C1 segment of cervical spinal cord (tissue), 14 donors: ENCODE data around the gene SNTB2.
A peak's percentile ranks its signal among the peaks of the same experiment; 100 is the strongest.

Experiments
- DNase-seq, 14 donors: peaks; one replicate each; lab custom pipeline; 2025; lab: John Stamatoyannopoulos, UW

Gene SNTB2

DNA sequence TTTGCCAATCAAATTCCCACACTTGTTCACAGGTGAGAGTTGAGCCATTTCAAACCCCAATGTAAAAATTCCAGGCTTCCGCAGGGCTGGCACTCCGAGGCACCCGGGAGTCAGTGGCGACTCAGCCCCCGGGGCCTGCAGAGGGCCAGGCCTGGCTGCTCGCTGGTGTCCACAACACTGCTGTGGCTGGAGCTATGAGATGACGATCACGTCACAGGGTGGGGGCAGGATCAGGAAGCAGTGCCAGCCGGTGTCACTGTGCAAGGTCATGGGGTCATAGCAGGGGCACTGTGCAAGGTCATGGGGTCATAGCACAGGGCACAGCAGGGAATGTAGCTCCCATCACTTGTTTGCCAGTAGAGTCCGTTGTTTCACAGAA lies 131.9 kb downstream of the SNTB2 start:
- DNase-seq: no peak

GRCh38 chr16:69319381-69319780 lies 132.4 kb downstream of the SNTB2 start:
- DNase-seq: no peak

DNA sequence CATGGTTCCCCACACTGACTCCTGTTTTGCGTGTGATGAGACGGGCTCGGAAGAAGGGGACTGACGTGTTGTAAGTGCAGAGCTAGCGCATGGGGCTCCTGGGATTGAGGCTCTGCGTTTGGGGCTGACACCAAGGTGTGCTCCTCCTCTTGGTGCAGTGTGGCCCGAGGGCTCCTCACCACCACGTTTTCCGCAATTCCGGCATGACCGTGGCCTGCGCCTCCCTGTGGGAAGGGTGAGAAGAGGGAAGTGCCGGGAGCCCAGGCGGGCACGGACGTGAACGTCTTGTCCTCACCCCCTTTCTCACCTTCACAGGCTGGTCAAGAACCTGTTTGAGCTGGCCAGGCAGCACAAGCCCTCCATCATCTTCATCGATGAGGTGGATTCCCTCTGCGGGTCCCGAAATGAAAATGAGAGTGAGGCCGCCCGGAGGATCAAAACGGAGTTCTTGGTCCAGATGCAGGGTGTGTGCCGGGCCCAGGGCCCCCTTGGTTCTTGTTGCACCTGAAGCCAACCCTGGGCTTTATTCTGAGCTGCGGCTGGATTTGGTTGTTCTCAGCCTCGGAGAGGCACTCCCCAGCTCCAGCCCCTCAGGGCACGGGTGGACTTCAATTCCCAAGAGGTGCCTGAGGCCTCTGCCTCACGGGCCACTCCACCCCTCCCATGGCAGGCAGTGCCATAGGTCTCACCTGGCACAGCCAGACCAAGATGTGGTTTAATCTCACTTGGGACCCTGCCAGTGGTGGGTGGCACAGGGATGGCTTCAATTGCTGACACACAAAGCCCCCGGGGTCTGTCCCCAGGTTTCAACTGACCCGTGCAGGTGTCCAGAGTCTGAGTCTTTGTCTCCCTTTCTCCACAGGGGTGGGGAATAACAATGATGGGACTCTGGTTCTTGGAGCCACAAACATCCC lies 133.1 kb downstream of the SNTB2 start:
- no peak for DNase-seq

DNA sequence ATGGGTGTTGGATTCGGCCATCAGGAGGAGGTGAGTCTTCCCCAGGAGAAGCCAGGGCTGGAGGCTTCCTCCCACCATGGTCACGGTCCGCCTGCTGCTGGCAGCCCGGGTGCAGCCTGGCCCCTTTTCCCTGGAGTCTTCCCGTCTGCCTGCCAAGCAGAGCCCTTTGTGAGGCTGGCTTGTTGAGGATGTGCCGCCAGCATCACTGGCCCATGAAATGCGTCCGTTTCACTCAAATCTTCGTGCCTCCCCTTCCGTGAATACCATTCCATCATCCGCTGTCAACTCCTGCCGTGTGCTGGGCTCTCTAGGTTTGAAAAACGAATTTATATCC lies 133.7 kb downstream of the SNTB2 start:
- no peak for DNase-seq

GRCh38 chr16:69321080-69321479 lies 134.1 kb downstream of the SNTB2 start:
- DNase-seq: no peak

- DNase-seq: no peak
Measured at GRCh38 chr16:69322343-69322742, 135.4 kb downstream of the SNTB2 start.

DNA sequence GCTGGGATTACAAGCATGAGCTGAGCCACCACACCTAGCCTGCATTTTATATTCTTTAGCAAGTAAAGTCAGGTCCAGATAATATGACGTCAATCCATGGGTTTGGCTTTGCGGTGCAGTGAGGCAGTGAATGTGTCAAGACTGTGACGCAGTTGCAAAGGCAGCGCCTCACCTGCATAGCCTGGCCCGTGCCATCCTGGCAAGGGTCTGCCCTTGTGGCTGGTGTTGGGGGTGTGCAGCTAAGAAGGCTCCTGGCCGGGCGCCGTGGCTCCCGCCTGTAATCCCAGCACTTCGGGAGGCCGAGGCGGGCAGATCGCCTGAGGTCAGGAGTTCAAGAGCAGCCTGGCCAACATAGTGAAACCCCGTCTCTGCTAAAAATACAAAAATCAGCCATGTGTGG lies 136.5 kb downstream of the SNTB2 start:
- no peak for DNase-seq

- DNase-seq: peak in 4 of 14 donors; percentile 9 to 46 (median 18)
Measured at GRCh38 chr16:69324013-69324531, 137.1 kb downstream of the SNTB2 start.

- no peak for DNase-seq
Measured at GRCh38 chr16:69324585-69325253, 137.8 kb downstream of the SNTB2 start.

DNA sequence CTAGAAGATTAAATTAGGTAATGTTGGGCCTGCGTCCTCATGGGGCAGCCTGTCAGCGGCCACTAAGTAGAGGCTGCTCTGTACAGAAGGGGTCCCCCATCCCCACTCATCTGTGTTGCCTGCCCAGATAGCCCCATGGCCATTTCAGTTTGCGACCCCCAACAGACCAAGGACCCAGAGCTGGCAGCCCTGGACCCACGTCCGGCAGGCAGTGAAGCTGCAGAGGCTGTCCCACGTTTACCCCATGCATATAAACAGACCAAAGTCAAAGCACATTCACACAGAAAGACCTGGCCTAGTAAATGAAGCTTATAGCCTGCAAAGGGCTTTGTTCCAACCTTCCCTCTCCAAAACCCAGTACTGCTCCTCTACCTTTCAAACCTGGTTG lies 138.8 kb downstream of the SNTB2 start:
- DNase-seq: no peak

DNA sequence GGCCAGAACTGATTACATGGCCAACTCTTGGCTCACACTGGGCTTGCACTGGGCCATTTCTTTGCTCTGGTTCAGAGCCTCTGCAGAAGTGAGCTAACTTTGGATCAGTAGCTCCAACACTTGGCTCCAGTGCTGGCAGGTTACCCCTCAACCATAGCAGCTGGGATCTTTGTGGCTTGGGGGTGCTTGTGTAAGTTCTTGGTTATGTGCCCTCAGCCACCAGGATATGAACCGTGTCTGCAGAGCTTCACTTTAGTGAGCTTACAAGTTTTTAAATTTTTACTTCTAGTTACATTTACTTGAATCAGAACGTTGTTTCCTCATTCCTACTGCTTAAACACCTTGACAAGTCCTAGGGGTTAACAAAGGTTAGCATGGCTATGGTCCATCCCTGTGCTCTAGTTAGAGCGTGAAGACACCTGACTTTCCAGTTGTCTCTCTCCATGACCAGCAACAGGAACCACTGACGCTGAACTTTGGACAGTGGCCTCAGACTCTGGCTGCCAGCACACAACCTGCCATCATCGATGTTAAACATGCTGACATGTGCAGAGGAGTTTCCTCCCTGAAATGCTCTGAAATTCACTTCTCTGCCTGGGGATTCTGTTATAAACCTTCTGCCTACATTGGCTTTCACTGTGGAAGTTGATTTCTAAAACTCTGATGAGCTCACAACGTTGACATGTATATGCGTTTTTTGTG lies 139.4 kb downstream of the SNTB2 start:
- no peak for DNase-seq

- DNase-seq: no peak
Measured at GRCh38 chr16:69327585-69328310, 140.8 kb downstream of the SNTB2 start.

- peak in 1 of 14 donors; percentile 7 for DNase-seq
Measured at GRCh38 chr16:69328854-69329316, 141.9 kb downstream of the SNTB2 start.

DNA sequence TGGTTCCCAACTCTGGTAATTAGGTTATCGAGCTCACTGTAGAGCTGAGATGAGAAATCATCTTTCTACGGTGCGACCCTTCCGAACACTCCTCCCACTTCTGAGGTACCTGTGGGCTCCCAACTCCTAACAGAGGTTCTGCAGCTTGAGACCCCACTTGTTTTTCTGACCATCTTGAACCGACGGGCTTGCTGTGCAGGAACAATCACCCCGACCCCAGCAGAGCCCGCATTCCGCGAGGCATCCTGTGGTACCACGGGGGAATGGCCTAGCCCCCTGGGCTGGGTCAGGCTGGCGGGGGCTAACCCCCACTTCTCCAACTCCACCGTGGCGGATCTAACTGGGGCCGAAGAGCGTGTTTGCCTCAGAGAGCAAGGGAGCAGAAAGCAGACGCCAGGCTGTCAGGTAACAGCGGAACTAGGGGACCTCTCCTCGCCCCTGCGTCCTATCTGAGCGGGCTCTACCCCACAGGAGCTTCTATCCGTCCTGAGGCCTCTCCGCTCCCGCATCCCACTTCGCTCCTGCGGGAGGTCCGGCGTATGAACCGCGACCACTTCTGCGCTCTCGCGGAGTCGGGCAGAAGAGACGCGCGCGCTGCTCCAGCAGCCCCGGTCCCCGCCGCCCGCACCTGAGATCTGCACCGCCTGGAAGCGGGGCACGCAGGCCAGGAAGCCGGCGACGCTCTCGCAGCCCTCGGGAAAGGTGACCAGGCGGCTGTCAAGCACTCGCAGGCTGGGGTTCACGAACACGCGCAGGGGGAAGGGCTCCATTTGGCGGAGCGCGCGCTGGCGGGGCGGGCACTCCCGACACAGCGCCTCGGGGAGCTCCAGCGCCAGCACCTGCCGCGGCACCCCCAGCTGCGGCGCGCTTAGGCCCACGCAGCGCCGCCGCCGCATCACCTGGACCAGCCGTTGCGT lies 142.7 kb downstream of the SNTB2 start:
- peak in 2 of 14 donors; percentile 12 to 59 for DNase-seq

DNA sequence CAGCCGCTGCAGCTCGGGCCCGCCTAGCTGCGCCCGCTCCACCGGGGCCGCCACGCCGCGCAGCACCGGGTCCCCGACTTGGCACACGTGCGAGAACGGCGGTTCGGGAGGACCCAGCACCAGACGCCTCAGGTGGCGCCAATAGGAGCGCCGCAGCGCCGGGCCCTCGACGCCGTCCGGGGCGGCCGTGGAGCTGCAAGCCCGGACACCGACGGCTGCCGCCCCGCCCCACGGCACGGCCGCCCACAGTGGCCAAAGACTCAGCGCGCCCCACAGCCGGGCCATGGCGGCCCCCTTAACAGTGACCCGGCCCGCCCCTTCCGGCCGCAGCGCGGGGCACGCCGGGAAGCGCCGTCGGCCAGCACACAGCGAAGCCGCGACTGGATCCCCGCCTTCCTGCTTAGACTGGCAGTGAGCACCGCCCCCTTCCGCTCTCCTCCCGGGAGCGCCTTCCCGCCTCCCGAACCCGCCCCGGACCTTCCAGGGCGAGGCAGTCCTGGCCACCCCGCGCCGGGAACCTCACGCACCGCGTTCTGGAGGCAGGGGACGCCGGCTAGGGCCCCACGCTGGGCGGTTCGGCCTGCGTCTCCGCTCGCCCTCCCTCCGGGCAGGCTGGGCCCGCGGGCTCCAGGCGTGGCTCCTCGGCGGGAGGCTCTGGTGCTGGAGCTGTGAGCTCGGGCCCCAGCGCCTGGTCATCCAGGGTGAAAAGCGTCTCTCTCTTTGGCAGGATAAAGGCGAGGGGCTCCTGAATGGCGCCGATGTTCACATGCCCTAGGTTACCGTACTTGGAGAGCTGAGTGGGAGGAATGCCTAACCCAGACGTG lies 143.5 kb downstream of the SNTB2 start, which contains the start of gene PDF:
Gene PDF, minus strand, starts transcription at position 303 of the 824 bp plus-strand sequence. Its CDS starts 18 bp downstream, at position 285.
- peak; percentile 52 to 95 (median 89) for DNase-seq

DNA sequence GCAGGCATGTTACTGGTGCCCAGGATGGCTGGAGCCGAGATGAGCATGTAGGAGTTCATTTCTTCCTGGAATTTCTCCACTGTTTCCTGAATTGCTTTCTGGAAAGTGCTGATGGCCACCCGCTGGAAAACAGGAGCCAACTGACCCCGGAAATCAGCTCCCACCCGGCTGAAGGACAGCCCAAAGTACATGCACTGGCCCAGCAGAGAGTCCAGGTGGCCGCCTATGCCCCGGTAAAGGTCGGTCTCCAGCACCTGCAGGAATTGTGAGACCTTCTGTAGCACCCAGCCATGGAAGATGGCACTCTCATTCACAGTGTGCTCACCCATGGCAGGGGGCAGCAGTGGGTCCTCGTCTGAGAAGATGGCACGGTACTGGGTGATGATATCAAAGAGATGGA lies 147.7 kb downstream of the SNTB2 start:
- DNase-seq: no peak

- no peak for DNase-seq
Measured at GRCh38 chr16:69338557-69339288, 151.8 kb downstream of the SNTB2 start.

DNA sequence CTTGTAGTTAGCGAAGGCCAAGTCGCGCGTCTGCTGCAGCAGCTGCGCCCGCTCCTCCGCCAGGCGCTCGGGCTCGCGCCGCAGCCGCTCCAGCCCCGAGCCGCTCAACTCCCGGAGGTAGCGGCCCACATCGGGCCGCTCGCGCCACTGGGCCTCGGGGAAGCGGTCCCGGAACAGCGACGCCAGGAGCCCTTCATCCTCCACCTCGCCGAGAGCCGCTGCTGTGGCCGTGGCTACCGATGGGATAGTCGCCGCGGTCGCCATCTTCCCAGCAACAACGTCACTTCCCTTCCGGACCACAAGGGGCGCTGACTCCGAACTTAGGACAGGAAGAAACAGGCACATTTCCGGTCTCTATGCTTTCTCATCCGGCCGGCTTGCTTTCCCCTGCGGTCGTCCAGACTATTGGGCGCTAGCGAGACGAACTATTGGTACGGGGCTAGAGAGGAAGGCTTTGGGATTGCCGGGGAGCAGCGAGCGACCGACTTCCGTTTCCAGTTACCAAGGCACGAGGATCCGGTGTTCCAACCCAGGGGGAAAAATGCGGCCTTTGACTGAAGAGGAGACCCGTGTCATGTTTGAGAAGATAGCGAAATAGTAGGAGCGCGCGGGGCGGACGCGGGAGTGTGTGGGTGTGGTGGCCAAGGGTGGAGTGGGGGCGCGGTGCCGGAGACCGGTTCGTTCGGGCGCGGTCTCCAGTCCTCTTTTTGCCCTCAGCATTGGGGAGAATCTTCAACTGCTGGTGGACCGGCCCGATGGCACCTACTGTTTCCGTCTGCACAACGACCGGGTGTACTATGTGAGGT lies 152.5 kb downstream of the SNTB2 start, which contains the start of the genes COG8 and NIP7:
Gene COG8, minus strand, starts transcription at position 276 of the 806 bp plus-strand sequence. Its CDS starts 12 bp downstream, at position 264.
Gene NIP7, plus strand, starts transcription at position 484 of the 806 bp plus-strand sequence. Its CDS starts 58 bp downstream, at position 542.
- peak; percentile 46 to 96 (median 92) for DNase-seq
